AML-193 (cell line): Measurements from ENCODE around the gene RGS3.

Experiments
- DNase-seq, 2 experiments: peaks; one replicate each; lab custom pipeline; 2025; lab: John Stamatoyannopoulos, UW

Gene RGS3

GRCh38 chr9:113587471-113588031, 124.0 kb downstream of the RGS3 start:
- DNase-seq: no peak

- DNase-seq: no peak
Observed at GRCh38 chr9:113588242-113588810, 124.8 kb downstream of the RGS3 start.

GRCh38 chr9:113588936-113589335, 125.4 kb downstream of the RGS3 start:
- no peak for DNase-seq

- DNase-seq: no peak
Observed at GRCh38 chr9:113589407-113589806, 125.9 kb downstream of the RGS3 start.

- peak; percentile 44 to 49 for DNase-seq
Observed at GRCh38 chr9:113589890-113590289, 126.4 kb downstream of the RGS3 start.

- DNase-seq: no peak
Observed at GRCh38 chr9:113590389-113590788, 126.9 kb downstream of the RGS3 start.

GRCh38 chr9:113590991-113591898, 127.7 kb downstream of the RGS3 start:
- peak; percentile 56 to 60 for DNase-seq

GRCh38 chr9:113591899-113592625, 128.5 kb downstream of the RGS3 start:
- no peak for DNase-seq

- no peak for DNase-seq
Observed at GRCh38 chr9:113592876-113593575, 129.5 kb downstream of the RGS3 start.

GRCh38 chr9:113593682-113594281, 130.3 kb downstream of the RGS3 start:
- no peak for DNase-seq

- DNase-seq: no peak
Observed at GRCh38 chr9:113594484-113595299, 131.2 kb downstream of the RGS3 start.

GRCh38 chr9:113596616-113597320, 133.2 kb downstream of the RGS3 start:
- DNase-seq: no peak

GRCh38 chr9:113597390-113598241, 134.1 kb downstream of the RGS3 start:
- DNase-seq: no peak

GRCh38 chr9:113598451-113598850, 134.9 kb downstream of the RGS3 start:
- no peak for DNase-seq

GRCh38 chr9:113598883-113599282, 135.4 kb downstream of the RGS3 start:
- no peak for DNase-seq

- no peak for DNase-seq
Observed at GRCh38 chr9:113599646-113600022, 136.1 kb downstream of the RGS3 start.

- no peak for DNase-seq
Observed at GRCh38 chr9:113600023-113600823, 136.7 kb downstream of the RGS3 start.
